CD4-positive, alpha-beta T cell treated with Interleukin-17A for 1 hour (primary cell): Measurements from ENCODE around the gene CDC40.

Experiments
- DNase-seq: peaks from one replicate; pipeline ENCODE4 v3.0.0-alpha.2; 2020

Gene CDC40

GRCh38 chr6:110180228-110181008 lies at the start of gene CDC40:
Gene CDC40, plus strand, starts transcription at chr6:110180427. Its CDS starts 18 bp downstream, at chr6:110180445.
- no peak for DNase-seq

GRCh38 chr6:110137924-110138887 lies 42.0 kb upstream of the CDC40 start:
- DNase-seq = no peak

- no peak for DNase-seq
Observed at GRCh38 chr6:110139052-110139451, 41.2 kb upstream of the CDC40 start.

GRCh38 chr6:110140650-110141049 lies 39.6 kb upstream of the CDC40 start:
- DNase-seq = no peak

- no peak for DNase-seq
Observed at GRCh38 chr6:110147870-110148269, 32.4 kb upstream of the CDC40 start.

GRCh38 chr6:110158479-110158878 lies 21.7 kb upstream of the CDC40 start:
- no peak for DNase-seq

GRCh38 chr6:110170081-110170480 lies 10.1 kb upstream of the CDC40 start:
- DNase-seq = no peak

GRCh38 chr6:110173506-110174132 lies 6.6 kb upstream of the CDC40 start:
- no peak for DNase-seq

GRCh38 chr6:110178626-110179405 lies 1.4 kb upstream of the CDC40 start:
- DNase-seq = peak; percentile 78

GRCh38 chr6:110179406-110180227 lies 610 bp upstream of the CDC40 start, which contains the start of gene WASF1:
Gene WASF1, minus strand, starts transcription at chr6:110179670. Its CDS starts 52,069 bp downstream, at chr6:110127601.
- peak; percentile 92 for DNase-seq

GRCh38 chr6:110181131-110182030 lies 1.2 kb downstream of the CDC40 start:
- DNase-seq = no peak

GRCh38 chr6:110183292-110183885 lies 3.2 kb downstream of the CDC40 start:
- DNase-seq = no peak

- DNase-seq = no peak
Observed at GRCh38 chr6:110185879-110186278, 5.7 kb downstream of the CDC40 start.

GRCh38 chr6:110188791-110189190 lies 8.6 kb downstream of the CDC40 start:
- DNase-seq = no peak

GRCh38 chr6:110190726-110191125 lies 10.5 kb downstream of the CDC40 start:
- DNase-seq = no peak

- DNase-seq = no peak
Observed at GRCh38 chr6:110191477-110191876, 11.2 kb downstream of the CDC40 start.

- no peak for DNase-seq
Observed at GRCh38 chr6:110195639-110196038, 15.4 kb downstream of the CDC40 start.

- no peak for DNase-seq
Observed at GRCh38 chr6:110196874-110197273, 16.6 kb downstream of the CDC40 start.

- DNase-seq = no peak
Observed at GRCh38 chr6:110198561-110198960, 18.3 kb downstream of the CDC40 start.
